HG03460 (cell line): ENCODE results near the gene CKLF.
A peak's percentile ranks its signal among the peaks of the same experiment; 100 is the strongest.
"Not testable (repeated sequence)": the region's sequence is repeated elsewhere in the genome, so short reads cannot be mapped to it uniquely, and the experiment has no call there.

Experiments used
- ATAC-seq: cut with Tn5 transposase; IDR thresholded peaks from one replicate; pipeline ENCODE4 v1.9.1; 2021; ENCODE audit not compliant: unreplicated experiment

Gene CKLF

GRCh38 chr16:66552286-66553177, at the start of gene CKLF:
Gene CKLF, plus strand, starts transcription at chr16:66552576. Its CDS starts 140 bp downstream, at chr16:66552716.
- peak; percentile 66 for ATAC-seq

- no peak for ATAC-seq
Observed at GRCh38 chr16:66503030-66503429, 49.3 kb upstream of the CKLF start.

- no peak for ATAC-seq
Observed at GRCh38 chr16:66503612-66504011, 48.8 kb upstream of the CKLF start.

GRCh38 chr16:66507731-66508239, 44.6 kb upstream of the CKLF start:
- no peak for ATAC-seq

GRCh38 chr16:66508248-66508913, 44.0 kb upstream of the CKLF start:
- ATAC-seq, result no peak

- no peak for ATAC-seq
Observed at GRCh38 chr16:66508914-66509496, 43.4 kb upstream of the CKLF start.

GRCh38 chr16:66509576-66509975, 42.8 kb upstream of the CKLF start:
- no peak for ATAC-seq

GRCh38 chr16:66510298-66510697, 42.1 kb upstream of the CKLF start:
- ATAC-seq, result no peak

GRCh38 chr16:66510711-66511601, 41.4 kb upstream of the CKLF start:
- no peak for ATAC-seq

- no peak for ATAC-seq
Observed at GRCh38 chr16:66511602-66512271, 40.6 kb upstream of the CKLF start.

GRCh38 chr16:66512272-66513110, 39.9 kb upstream of the CKLF start:
- ATAC-seq, result no peak

GRCh38 chr16:66513111-66513723, 39.2 kb upstream of the CKLF start:
- no peak for ATAC-seq

- ATAC-seq, result not testable (repeated sequence)
Observed at GRCh38 chr16:66514391-66514790, 38.0 kb upstream of the CKLF start.

GRCh38 chr16:66514980-66515595, 37.3 kb upstream of the CKLF start:
- ATAC-seq, result not testable (repeated sequence)

- ATAC-seq, result peak; percentile 8
Observed at GRCh38 chr16:66515596-66516508, 36.5 kb upstream of the CKLF start.

- no peak for ATAC-seq
Observed at GRCh38 chr16:66516509-66516807, 35.9 kb upstream of the CKLF start.

GRCh38 chr16:66516808-66517585, 35.4 kb upstream of the CKLF start:
- peak; percentile 95 for ATAC-seq
